Activated T-helper 2 cell treated with anti-CD3 and anti-CD28 coated beads, Interferon-gamma antibody, Interleukin-2, Interleukin-4, amounts not matched to agents 10 μg/mL and 5 μg/mL and 100 μg/mL, durations not matched to agents 14 hours and 24 hours and 36 hours (primary cell): Measurements from ENCODE around the gene AK6. TPM values are rescaled to one million over a fixed set of nuclear protein-coding genes. Genes with fewer than 3 reads are reported as not detected.
"Not testable (repeated sequence)": the region's sequence is repeated elsewhere in the genome, so short reads cannot be mapped to it uniquely, and the experiment has no call there.

Source experiments
- DNase-seq: peaks from one replicate; pipeline ENCODE4 v3.0.0; 2021; ENCODE audit warnings: low spot score
- H3K27ac Mint-ChIP-seq: one replicate; pipeline ENCODE4 v1.8.0; 2021; ENCODE audit warnings: mixed read lengths
- H3K27me3 Mint-ChIP-seq: one replicate; pipeline ENCODE4 v1.8.0; 2021; ENCODE audit warnings: low read depth, mixed read lengths
- H3K36me3 Mint-ChIP-seq: one replicate; pipeline ENCODE4 v1.8.0; 2021; ENCODE audit warnings: low read depth, mixed read lengths
- H3K4me1 Mint-ChIP-seq: one replicate; pipeline ENCODE4 v1.8.0; 2021; ENCODE audit warnings: low read depth, mixed read lengths
- H3K4me3 Mint-ChIP-seq: one replicate; pipeline ENCODE4 v1.8.0; 2021; ENCODE audit warnings: low read depth, mild to moderate bottlenecking, moderate library complexity, mixed read lengths
- H3K9me3 Mint-ChIP-seq: one replicate; pipeline ENCODE4 v1.8.0; 2021; ENCODE audit warnings: mixed read lengths
- intact Hi-C: fragments of 100-400 bp; cut with micrococcal nuclease; formaldehyde crosslinking; loops from one replicate; pipeline ENCODE4 v1.15.1; 2023
- total RNA-seq: library from RNA; stranded (reverse); gene quantifications from 2 replicates; pipeline ENCODE4 v1.2.3, GENCODE V29; 2022

AK6 gene
- total RNA-seq = 59.8 and 60.1 TPM in 2 replicates

- intact Hi-C loops = loop anchor here (1.0 to 2.0 kb wide), 5 partner anchors 37 to 276 kb away; partner anchors contain the start of genes CCDC125, CCNB1 and CDK7
- Mint-ChIP-seq H3K4me3 (peak within 1 kb of the TSS; percentile 96), H3K27ac (peak within 1 kb of the TSS; percentile 97), H3K36me3 (peaks cover 33% of the 10 kb centered on the region), H3K27me3 (no peaks in the 10 kb centered on the region), H3K4me1 (peaks cover 31% of the 10 kb centered on the region), H3K9me3 (no peaks in the 10 kb centered on the region)
- DNase-seq = peak; percentile 90
Observed at GRCh38 chr5:69369340-69370121, at the start of gene AK6, which contains the start of the genes RAD17 and TAF9. Gene AK6 (minus strand): TSS chr5:69369520. CDS start chr5:69369490, 30 bp downstream. Gene RAD17 (plus strand): TSS chr5:69369818. CDS start chr5:69372209, 2,391 bp downstream. Gene TAF9 (minus strand): TSS chr5:69369520. CDS start chr5:69365737, 3,783 bp downstream.

GRCh38 chr5:69418554-69418953 lies 49.2 kb upstream of the AK6 start:
- Mint-ChIP-seq H3K4me3 (no peak overlapping the region), H3K27ac (no peak overlapping the region), H3K36me3 (peaks cover 11% of the 10 kb centered on the region), H3K27me3 (no peaks in the 10 kb centered on the region), H3K9me3 (no peaks in the 10 kb centered on the region), H3K4me1 (peaks cover 2% of the 10 kb centered on the region)
- intact Hi-C loops = no loop called here
- DNase-seq = no peak

GRCh38 chr5:69416699-69417098 lies 47.4 kb upstream of the AK6 start:
- no peak overlapping the region for H3K4me3 Mint-ChIP-seq
- H3K27ac Mint-ChIP-seq = no peak overlapping the region
- H3K4me1 Mint-ChIP-seq = peaks cover 2% of the 10 kb centered on the region
- intact Hi-C loops = no loop called here
- peaks cover 12% of the 10 kb centered on the region for H3K36me3 Mint-ChIP-seq
- H3K9me3 Mint-ChIP-seq = no peaks in the 10 kb centered on the region
- no peak for DNase-seq
- H3K27me3 Mint-ChIP-seq = no peaks in the 10 kb centered on the region

GRCh38 chr5:69416180-69416579 lies 46.9 kb upstream of the AK6 start:
- Mint-ChIP-seq H3K27me3 (no peaks in the 10 kb centered on the region), H3K4me1 (peaks cover 2% of the 10 kb centered on the region), H3K36me3 (peaks cover 17% of the 10 kb centered on the region), H3K4me3 (peak overlapping the region; percentile 41), H3K27ac (no peak overlapping the region), H3K9me3 (no peaks in the 10 kb centered on the region)
- no peak for DNase-seq
- intact Hi-C loops = no loop called here

- H3K27ac Mint-ChIP-seq = no peak overlapping the region
- DNase-seq = no peak
- no peaks in the 10 kb centered on the region for H3K27me3 Mint-ChIP-seq
- peaks cover 2% of the 10 kb centered on the region for H3K4me1 Mint-ChIP-seq
- no peaks in the 10 kb centered on the region for H3K9me3 Mint-ChIP-seq
- intact Hi-C loops = no loop called here
- H3K4me3 Mint-ChIP-seq = peak overlapping the region; percentile 41
- H3K36me3 Mint-ChIP-seq = peaks cover 17% of the 10 kb centered on the region
Observed at GRCh38 chr5:69415584-69415958, 46.3 kb upstream of the AK6 start.

GRCh38 chr5:69414885-69415583 lies 45.7 kb upstream of the AK6 start, which contains the start of gene MARVELD2:
Gene MARVELD2 (plus strand): TSS chr5:69415116. CDS start chr5:69419386, 4,270 bp downstream.
- H3K27me3 Mint-ChIP-seq = no peaks in the 10 kb centered on the region
- no peak within 1 kb of the TSS for H3K27ac Mint-ChIP-seq
- H3K9me3 Mint-ChIP-seq = no peaks in the 10 kb centered on the region
- H3K36me3 Mint-ChIP-seq = peaks cover 19% of the 10 kb centered on the region
- intact Hi-C loops = no loop called here
- peaks cover 2% of the 10 kb centered on the region for H3K4me1 Mint-ChIP-seq
- no peak for DNase-seq
- peak within 1 kb of the TSS; percentile 55 for H3K4me3 Mint-ChIP-seq

GRCh38 chr5:69404659-69405330 lies 35.5 kb upstream of the AK6 start:
- Mint-ChIP-seq H3K27me3 (no peaks in the 10 kb centered on the region), H3K9me3 (peaks cover 5% of the 10 kb centered on the region), H3K4me3 (no peak overlapping the region), H3K4me1 (no peaks in the 10 kb centered on the region), H3K36me3 (peaks cover 46% of the 10 kb centered on the region), H3K27ac (no peak overlapping the region)
- intact Hi-C loops = no loop called here
- no peak for DNase-seq

- no peak for DNase-seq
- Mint-ChIP-seq H3K4me1 (no peaks in the 10 kb centered on the region), H3K9me3 (no peaks in the 10 kb centered on the region), H3K36me3 (peaks cover 25% of the 10 kb centered on the region), H3K27ac (no peak overlapping the region), H3K4me3 (no peak overlapping the region), H3K27me3 (no peaks in the 10 kb centered on the region)
- intact Hi-C loops = no loop called here
Observed at GRCh38 chr5:69378376-69378775, 9.1 kb upstream of the AK6 start.

GRCh38 chr5:69374911-69375446 lies 5.7 kb upstream of the AK6 start:
- Mint-ChIP-seq H3K4me3 (no peak overlapping the region), H3K9me3 (no peaks in the 10 kb centered on the region), H3K27ac (no peak overlapping the region), H3K27me3 (no peaks in the 10 kb centered on the region), H3K4me1 (peaks cover 8% of the 10 kb centered on the region), H3K36me3 (peaks cover 20% of the 10 kb centered on the region)
- no peak for DNase-seq
- intact Hi-C loops = no loop called here

- Mint-ChIP-seq H3K27me3 (no peaks in the 10 kb centered on the region), H3K4me3 (peak overlapping the region; percentile 30), H3K27ac (no peak overlapping the region), H3K9me3 (no peaks in the 10 kb centered on the region), H3K36me3 (peaks cover 32% of the 10 kb centered on the region), H3K4me1 (peaks cover 17% of the 10 kb centered on the region)
- intact Hi-C loops = no loop called here
- no peak for DNase-seq
Observed at GRCh38 chr5:69372394-69372793, 3.1 kb upstream of the AK6 start.

GRCh38 chr5:69370335-69370734 lies 1.0 kb upstream of the AK6 start:
- H3K4me1 Mint-ChIP-seq = peaks cover 25% of the 10 kb centered on the region
- H3K27ac Mint-ChIP-seq = peak overlapping the region; percentile 97
- H3K27me3 Mint-ChIP-seq, DNase-seq, H3K9me3 Mint-ChIP-seq: not testable (repeated sequence)
- peaks cover 30% of the 10 kb centered on the region for H3K36me3 Mint-ChIP-seq
- intact Hi-C loops = loop anchor here (1.0 kb wide), 1 partner anchor 277 kb away; no protein-coding TSS in a partner anchor
- H3K4me3 Mint-ChIP-seq = peak overlapping the region; percentile 92
